ENCODE measurements around the gene NDUFA11. TPM values are rescaled to one million over a fixed set of nuclear protein-coding genes. Genes with fewer than 3 reads are reported as not detected.

The NDUFA11 gene
- total and polyA plus RNA-seq, 9 of the 15 experiments (the other 6 are each of a cell fraction or from before 2014, with no cell fraction given): 63.3 to 486 (median 274) TPM

- TF ChIP-seq ARHGAP35 (IDR thresholded peaks at IDR 0.05; ENCODE audit: partially characterized antibody) (no peak), NR3C1 (CRISPR knock-in tag; IDR thresholded peaks at IDR 0.05) (no peak), KLF13 (tag; IDR thresholded peaks at IDR 0.05; ENCODE audit: borderline replicate concordance, low read depth) (peak; percentile 73), SOX6 (IDR thresholded peaks at IDR 0.05) (no peak), ARNT (IDR thresholded peaks at IDR 0.05) (no peak), MAFK (IDR thresholded peaks at IDR 0.05; ENCODE audit: low read length) (no peak), SMARCA4 (IDR thresholded peaks at IDR 0.05) (no peak), ZNF395 (CRISPR knock-in tag; IDR thresholded peaks at IDR 0.05) (no peak), ESRRB (CRISPR knock-in tag; IDR thresholded peaks at IDR 0.05; ENCODE audit: borderline replicate concordance) (no peak), ZNF174 (CRISPR knock-in tag; IDR thresholded peaks at IDR 0.05) (no peak), ZNF217 (CRISPR knock-in tag; IDR thresholded peaks at IDR 0.05) (no peak), HDAC2 (IDR thresholded peaks at IDR 0.05) (no peak), PTRF (tag; IDR thresholded peaks at IDR 0.05) (no peak), NCOA1 (IDR thresholded peaks at IDR 0.05; ENCODE audit: low read depth) (no peak), ZNF274 (IDR thresholded peaks at IDR 0.05; ENCODE audit: borderline replicate concordance, low read depth, low read length) (no peak)
- TF ChIP-seq, protein P1, sequence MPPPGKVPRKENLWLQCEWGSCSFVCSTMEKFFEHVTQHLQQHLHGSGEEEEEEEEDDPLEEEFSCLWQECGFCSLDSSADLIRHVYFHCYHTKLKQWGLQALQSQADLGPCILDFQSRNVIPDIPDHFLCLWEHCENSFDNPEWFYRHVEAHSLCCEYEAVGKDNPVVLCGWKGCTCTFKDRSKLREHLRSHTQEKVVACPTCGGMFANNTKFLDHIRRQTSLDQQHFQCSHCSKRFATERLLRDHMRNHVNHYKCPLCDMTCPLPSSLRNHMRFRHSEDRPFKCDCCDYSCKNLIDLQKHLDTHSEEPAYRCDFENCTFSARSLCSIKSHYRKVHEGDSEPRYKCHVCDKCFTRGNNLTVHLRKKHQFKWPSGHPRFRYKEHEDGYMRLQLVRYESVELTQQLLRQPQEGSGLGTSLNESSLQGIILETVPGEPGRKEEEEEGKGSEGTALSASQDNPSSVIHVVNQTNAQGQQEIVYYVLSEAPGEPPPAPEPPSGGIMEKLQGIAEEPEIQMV (tag; conservative IDR thresholded peaks at IDR 0.05; ENCODE audit: low read depth): no peak
- TF ChIP-seq, protein P2, sequence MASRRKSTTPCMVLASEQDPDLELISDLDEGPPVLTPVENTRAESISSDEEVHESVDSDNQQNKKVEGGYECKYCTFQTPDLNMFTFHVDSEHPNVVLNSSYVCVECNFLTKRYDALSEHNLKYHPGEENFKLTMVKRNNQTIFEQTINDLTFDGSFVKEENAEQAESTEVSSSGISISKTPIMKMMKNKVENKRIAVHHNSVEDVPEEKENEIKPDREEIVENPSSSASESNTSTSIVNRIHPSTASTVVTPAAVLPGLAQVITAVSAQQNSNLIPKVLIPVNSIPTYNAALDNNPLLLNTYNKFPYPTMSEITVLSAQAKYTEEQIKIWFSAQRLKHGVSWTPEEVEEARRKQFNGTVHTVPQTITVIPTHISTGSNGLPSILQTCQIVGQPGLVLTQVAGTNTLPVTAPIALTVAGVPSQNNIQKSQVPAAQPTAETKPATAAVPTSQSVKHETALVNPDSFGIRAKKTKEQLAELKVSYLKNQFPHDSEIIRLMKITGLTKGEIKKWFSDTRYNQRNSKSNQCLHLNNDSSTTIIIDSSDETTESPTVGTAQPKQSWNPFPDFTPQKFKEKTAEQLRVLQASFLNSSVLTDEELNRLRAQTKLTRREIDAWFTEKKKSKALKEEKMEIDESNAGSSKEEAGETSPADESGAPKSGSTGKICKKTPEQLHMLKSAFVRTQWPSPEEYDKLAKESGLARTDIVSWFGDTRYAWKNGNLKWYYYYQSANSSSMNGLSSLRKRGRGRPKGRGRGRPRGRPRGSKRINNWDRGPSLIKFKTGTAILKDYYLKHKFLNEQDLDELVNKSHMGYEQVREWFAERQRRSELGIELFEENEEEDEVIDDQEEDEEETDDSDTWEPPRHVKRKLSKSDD (conservative IDR thresholded peaks at IDR 0.05; ENCODE audit: low read length): no peak
- TF ChIP-seq, protein P3, sequence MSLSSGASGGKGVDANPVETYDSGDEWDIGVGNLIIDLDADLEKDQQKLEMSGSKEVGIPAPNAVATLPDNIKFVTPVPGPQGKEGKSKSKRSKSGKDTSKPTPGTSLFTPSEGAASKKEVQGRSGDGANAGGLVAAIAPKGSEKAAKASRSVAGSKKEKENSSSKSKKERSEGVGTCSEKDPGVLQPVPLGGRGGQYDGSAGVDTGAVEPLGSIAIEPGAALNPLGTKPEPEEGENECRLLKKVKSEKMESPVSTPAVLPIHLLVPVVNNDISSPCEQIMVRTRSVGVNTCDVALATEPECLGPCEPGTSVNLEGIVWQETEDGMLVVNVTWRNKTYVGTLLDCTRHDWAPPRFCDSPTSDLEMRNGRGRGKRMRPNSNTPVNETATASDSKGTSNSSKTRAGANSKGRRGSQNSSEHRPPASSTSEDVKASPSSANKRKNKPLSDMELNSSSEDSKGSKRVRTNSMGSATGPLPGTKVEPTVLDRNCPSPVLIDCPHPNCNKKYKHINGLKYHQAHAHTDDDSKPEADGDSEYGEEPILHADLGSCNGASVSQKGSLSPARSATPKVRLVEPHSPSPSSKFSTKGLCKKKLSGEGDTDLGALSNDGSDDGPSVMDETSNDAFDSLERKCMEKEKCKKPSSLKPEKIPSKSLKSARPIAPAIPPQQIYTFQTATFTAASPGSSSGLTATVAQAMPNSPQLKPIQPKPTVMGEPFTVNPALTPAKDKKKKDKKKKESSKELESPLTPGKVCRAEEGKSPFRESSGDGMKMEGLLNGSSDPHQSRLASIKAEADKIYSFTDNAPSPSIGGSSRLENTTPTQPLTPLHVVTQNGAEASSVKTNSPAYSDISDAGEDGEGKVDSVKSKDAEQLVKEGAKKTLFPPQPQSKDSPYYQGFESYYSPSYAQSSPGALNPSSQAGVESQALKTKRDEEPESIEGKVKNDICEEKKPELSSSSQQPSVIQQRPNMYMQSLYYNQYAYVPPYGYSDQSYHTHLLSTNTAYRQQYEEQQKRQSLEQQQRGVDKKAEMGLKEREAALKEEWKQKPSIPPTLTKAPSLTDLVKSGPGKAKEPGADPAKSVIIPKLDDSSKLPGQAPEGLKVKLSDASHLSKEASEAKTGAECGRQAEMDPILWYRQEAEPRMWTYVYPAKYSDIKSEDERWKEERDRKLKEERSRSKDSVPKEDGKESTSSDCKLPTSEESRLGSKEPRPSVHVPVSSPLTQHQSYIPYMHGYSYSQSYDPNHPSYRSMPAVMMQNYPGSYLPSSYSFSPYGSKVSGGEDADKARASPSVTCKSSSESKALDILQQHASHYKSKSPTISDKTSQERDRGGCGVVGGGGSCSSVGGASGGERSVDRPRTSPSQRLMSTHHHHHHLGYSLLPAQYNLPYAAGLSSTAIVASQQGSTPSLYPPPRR (CRISPR knock-in tag; IDR thresholded peaks at IDR 0.05; ENCODE audit: borderline replicate concordance): no peak
Observed at GRCh38 chr19:5904352-5905113, 943 bp upstream of the NDUFA11 start, which contains the start of gene VMAC (continued).

All from K562 (cell line).